Glutamatergic neuron (in vitro differentiated cells): ENCODE results near the gene KATNB1. TPM values are rescaled to one million over a fixed set of nuclear protein-coding genes. Genes with fewer than 3 reads are reported as not detected.
A peak's percentile ranks its signal among the peaks of the same experiment; 100 is the strongest.
"Not testable (repeated sequence)": the region's sequence is repeated elsewhere in the genome, so short reads cannot be mapped to it uniquely, and the experiment has no call there.

Source experiments
- DNase-seq: peaks from one replicate; pipeline ENCODE4 v3.0.0; 2022
- H3K27ac Mint-ChIP-seq: one replicate; pipeline ENCODE4 v1.8.0; 2020; ENCODE audit warnings: mild to moderate bottlenecking, mixed read lengths, inconsistent platforms; ENCODE audit not compliant: unreplicated experiment
- H3K27me3 Mint-ChIP-seq: one replicate; pipeline ENCODE4 v1.8.0; 2020; ENCODE audit warnings: mild to moderate bottlenecking, moderate library complexity, mixed read lengths, inconsistent platforms; ENCODE audit not compliant: unreplicated experiment
- H3K36me3 Mint-ChIP-seq: one replicate; pipeline ENCODE4 v1.8.0; 2020; ENCODE audit warnings: mild to moderate bottlenecking, mixed read lengths, inconsistent platforms; ENCODE audit not compliant: unreplicated experiment
- H3K4me1 Mint-ChIP-seq: one replicate; pipeline ENCODE4 v1.8.0; 2020; ENCODE audit warnings: mild to moderate bottlenecking, low read depth, mixed read lengths, inconsistent platforms; ENCODE audit not compliant: unreplicated experiment
- H3K4me3 Mint-ChIP-seq: one replicate; pipeline ENCODE4 v1.8.0; 2020; ENCODE audit warnings: mild to moderate bottlenecking, mixed read lengths, inconsistent platforms; ENCODE audit not compliant: unreplicated experiment
- H3K9me3 Mint-ChIP-seq: one replicate; pipeline ENCODE4 v1.8.0; 2020; ENCODE audit warnings: mild to moderate bottlenecking, moderate library complexity, mixed read lengths, inconsistent platforms; ENCODE audit not compliant: unreplicated experiment
- total RNA-seq: library from RNA; stranded (reverse); fragmentation: NEBNext Ultra II Directional; extraction: Animal tissue kit (Norgen Biotek cat#: 25700); gene quantifications from one replicate; pipeline ENCODE4 v1.2.1, GENCODE V29; 2021; ENCODE audit not compliant: unreplicated experiment
- TF ChIP-seq, protein P1 (sequence below): fragments of 200-600 bp; sonication (generic); IDR thresholded peaks from one replicate; pipeline ENCODE4 v1.5.0; 2021; ENCODE audit not compliant: partially characterized antibody, unreplicated experiment

KATNB1 gene
- total RNA-seq, 1 donor from 2014 or later: 74.4 TPM

DNA sequence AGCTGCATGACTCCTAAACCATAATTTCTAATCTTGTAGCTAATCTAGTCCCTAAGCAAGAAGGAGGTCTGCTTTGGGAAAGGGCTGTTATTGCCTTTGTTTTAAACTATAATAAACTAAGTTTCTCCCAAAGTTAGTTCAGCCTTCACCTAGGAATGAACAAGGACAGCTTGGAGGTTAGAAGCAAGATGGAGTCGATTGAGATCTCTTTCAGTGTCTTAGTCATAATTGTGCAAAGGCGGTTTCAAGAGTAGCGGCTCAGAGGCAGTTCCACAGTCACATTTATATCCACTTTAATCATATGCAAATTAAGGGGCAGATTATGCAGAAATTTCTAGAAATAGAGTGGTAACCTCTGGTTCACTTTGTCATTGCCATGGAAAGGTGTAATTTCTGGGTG is 23.6 kb upstream of the KATNB1 start:
- TF ChIP-seq, protein P1, sequence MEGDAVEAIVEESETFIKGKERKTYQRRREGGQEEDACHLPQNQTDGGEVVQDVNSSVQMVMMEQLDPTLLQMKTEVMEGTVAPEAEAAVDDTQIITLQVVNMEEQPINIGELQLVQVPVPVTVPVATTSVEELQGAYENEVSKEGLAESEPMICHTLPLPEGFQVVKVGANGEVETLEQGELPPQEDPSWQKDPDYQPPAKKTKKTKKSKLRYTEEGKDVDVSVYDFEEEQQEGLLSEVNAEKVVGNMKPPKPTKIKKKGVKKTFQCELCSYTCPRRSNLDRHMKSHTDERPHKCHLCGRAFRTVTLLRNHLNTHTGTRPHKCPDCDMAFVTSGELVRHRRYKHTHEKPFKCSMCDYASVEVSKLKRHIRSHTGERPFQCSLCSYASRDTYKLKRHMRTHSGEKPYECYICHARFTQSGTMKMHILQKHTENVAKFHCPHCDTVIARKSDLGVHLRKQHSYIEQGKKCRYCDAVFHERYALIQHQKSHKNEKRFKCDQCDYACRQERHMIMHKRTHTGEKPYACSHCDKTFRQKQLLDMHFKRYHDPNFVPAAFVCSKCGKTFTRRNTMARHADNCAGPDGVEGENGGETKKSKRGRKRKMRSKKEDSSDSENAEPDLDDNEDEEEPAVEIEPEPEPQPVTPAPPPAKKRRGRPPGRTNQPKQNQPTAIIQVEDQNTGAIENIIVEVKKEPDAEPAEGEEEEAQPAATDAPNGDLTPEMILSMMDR: no peak
- peaks cover 18% of the 10 kb centered on the region for H3K4me1 Mint-ChIP-seq
- no peak for DNase-seq
- peaks cover 7% of the 10 kb centered on the region for H3K27me3 Mint-ChIP-seq
- H3K36me3 Mint-ChIP-seq: peaks cover 10% of the 10 kb centered on the region
- H3K4me3 Mint-ChIP-seq: no peak overlapping the region
- peaks cover 3% of the 10 kb centered on the region for H3K9me3 Mint-ChIP-seq
- no peak overlapping the region for H3K27ac Mint-ChIP-seq

DNA sequence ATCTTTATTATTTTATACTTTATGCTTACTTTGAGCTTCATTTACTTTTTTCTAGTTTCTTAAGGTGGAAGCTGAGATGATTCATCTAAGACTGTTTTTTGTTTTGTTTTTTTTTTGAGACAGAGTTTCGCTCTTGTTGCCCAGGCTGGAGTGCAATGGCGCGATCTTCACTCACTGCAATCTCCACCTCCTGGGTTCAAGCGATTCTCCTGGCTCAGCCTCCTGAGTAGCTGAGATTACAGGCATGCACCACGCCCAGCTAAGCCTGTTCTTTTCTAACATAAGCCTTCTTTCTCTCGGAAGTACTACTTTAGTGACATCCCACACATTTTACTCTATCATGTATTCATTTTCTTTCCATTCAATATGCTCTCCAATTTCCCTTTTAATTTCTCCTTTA is 23.0 kb upstream of the KATNB1 start:
- not testable (repeated sequence) for H3K27me3 Mint-ChIP-seq, H3K4me3 Mint-ChIP-seq, H3K27ac Mint-ChIP-seq, H3K36me3 Mint-ChIP-seq, DNase-seq, H3K9me3 Mint-ChIP-seq
- H3K4me1 Mint-ChIP-seq: peaks cover 18% of the 10 kb centered on the region

DNA sequence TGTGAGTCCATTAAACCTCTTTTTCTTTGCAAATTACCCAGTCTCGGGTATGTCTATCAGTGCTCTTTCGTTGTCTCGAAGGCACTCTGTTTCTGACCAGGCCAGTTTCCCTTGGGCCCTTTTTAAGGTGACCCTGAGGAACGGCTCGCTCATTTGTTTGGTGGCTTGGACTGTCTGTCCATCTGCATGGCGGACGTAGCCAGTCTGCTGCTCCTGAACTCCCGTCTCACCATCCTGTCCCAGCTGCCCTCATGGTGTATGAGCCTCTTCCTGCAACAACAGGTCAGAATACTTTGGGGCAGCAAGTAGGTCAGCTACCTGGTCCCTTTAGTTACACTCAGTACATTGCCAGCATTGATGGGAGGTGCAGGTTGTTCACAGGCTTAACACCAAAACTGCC is 22.0 kb upstream of the KATNB1 start:
- H3K9me3 Mint-ChIP-seq: peaks cover 2% of the 10 kb centered on the region
- H3K36me3 Mint-ChIP-seq: no peaks in the 10 kb centered on the region
- peaks cover 18% of the 10 kb centered on the region for H3K4me1 Mint-ChIP-seq
- no peak overlapping the region for H3K27ac Mint-ChIP-seq
- DNase-seq: no peak
- TF ChIP-seq, protein P1: no peak
- H3K4me3 Mint-ChIP-seq: no peak overlapping the region
- H3K27me3 Mint-ChIP-seq: peaks cover 2% of the 10 kb centered on the region

DNA sequence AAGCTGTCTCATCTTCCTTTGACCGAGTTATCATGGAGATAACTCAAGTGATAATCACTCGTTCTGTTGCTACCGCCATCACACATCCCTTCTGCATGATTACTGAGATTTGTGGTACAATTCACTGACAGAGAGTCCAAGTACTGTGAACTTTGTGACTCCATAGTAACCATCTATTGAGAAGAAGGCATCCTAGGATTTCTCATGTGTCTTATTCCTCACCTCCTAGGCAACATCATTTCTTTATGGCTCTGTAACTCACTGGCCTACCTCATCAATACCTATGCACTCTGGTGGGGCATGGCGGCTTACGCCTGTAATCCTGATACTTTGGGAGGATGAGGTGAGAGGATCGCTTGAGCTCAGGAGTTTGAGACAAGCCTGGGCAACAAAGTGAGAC is 21.5 kb upstream of the KATNB1 start:
- no peak overlapping the region for H3K27ac Mint-ChIP-seq
- peaks cover 18% of the 10 kb centered on the region for H3K4me1 Mint-ChIP-seq
- H3K4me3 Mint-ChIP-seq: no peak overlapping the region
- H3K9me3 Mint-ChIP-seq: peaks cover 3% of the 10 kb centered on the region
- peaks cover 2% of the 10 kb centered on the region for H3K27me3 Mint-ChIP-seq
- TF ChIP-seq, protein P1: no peak
- H3K36me3 Mint-ChIP-seq: no peaks in the 10 kb centered on the region
- DNase-seq: no peak

DNA sequence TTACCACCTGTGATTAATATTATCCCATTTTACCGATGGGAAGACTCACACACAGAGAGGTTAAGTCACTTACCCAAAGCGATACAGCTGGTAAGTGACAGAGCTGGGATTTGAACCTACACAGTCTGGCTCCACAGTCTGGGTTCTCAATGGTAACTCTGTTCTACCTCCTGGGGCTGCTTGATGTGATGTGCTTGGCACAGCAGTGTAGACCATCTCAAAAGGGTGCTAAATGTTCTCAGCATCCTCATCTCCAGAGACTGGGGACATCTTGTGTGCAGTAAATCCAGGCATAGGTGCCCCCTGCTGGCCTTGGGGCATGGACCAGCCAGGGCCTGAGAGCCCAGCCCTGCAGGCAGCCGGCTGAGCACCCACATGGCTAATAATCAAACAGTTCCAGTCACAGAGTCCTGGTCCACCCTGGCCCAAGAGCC is 15.4 kb upstream of the KATNB1 start:
- peak; percentile 73 for DNase-seq
- TF ChIP-seq, protein P1: peak; percentile 62
- no peak overlapping the region for H3K27ac Mint-ChIP-seq
- no peaks in the 10 kb centered on the region for H3K36me3 Mint-ChIP-seq
- no peak overlapping the region for H3K4me3 Mint-ChIP-seq
- no peaks in the 10 kb centered on the region for H3K4me1 Mint-ChIP-seq
- peaks cover 6% of the 10 kb centered on the region for H3K9me3 Mint-ChIP-seq
- H3K27me3 Mint-ChIP-seq: peaks cover 3% of the 10 kb centered on the region
